ENCODE measurements around the gene CCL28.
"Not testable (repeated sequence)": the region's sequence is repeated elsewhere in the genome, so short reads cannot be mapped to it uniquely, and the experiment has no call there.

The CCL28 gene, protein sequence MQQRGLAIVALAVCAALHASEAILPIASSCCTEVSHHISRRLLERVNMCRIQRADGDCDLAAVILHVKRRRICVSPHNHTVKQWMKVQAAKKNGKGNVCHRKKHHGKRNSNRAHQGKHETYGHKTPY

DNA sequence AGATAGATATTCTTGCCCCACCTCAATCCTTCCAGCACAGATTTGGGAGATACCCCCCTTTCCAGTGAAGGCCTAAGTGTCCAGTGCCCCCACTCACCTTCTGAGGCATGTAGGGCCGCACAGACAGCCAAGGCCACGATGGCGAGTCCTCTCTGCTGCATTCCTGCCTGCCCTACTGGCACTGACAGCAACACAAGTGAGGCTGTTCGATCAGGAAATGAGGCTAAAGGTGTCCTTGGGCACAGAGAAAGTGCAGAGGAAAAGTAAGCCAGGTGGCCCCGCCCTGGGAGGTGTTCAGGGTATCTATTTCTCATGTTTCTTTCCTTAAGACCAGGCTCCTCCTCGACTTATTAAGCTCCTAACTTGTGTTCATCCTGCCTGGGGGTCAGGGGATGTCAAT, at the start of gene CCL28:
Gene CCL28, minus strand, starts transcription at position 236 of the 400 bp plus-strand sequence. Its CDS starts 75 bp downstream, at position 161.
- Histone ChIP-seq H3K4me1 (no peaks in the 10 kb centered on the region), H3K27ac (no peak within 1 kb of the TSS)

DNA sequence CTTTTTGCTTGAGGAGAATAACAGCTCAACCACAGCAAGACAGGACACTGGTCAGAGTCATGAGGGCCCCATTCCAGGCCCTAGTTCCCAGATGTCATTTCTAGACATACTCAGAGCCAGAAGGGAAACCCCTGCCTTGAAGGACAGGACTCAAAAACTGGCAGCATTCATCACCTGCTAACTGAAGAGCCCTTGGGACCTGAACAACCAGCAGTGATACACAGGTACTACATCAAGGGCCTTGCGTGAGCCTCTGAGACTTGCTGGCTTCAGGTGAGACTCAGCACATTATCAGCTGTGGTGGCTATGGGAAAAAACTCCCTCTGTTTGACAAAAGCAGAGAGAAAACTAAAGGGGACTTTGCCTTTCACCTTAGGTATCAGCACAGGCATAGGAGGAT, 48.9 kb upstream of the CCL28 start:
- peaks cover 44% of the 10 kb centered on the region for H3K36me3 ChIP-seq
- no peak for TF ChIP-seq Cebpa-rat (IDR thresholded peaks at IDR 0.05)
- no peaks in the 10 kb centered on the region for H3K27me3 ChIP-seq
- no peaks in the 10 kb centered on the region for H4K20me1 ChIP-seq
- H3K4me1 ChIP-seq: no peaks in the 10 kb centered on the region
- no peak overlapping the region for H3K4me2 ChIP-seq
- H3K27ac ChIP-seq: no peak overlapping the region
- H3K4me3 ChIP-seq: no peak overlapping the region
- H3K9ac ChIP-seq: no peak overlapping the region
- H3K9me3 ChIP-seq: peaks cover 48% of the 10 kb centered on the region

More for the DNA sequence above, at the start of gene CCL28:
- Histone ChIP-seq H4K20me1 (no peaks in the 10 kb centered on the region), H3K36me3 (no peaks in the 10 kb centered on the region), H3K27me3 (no peaks in the 10 kb centered on the region), H3K4me2 (no peak within 1 kb of the TSS), H3K9me3 (no peaks in the 10 kb centered on the region), H3K4me3 (no peak within 1 kb of the TSS), H3K9ac (no peak within 1 kb of the TSS)
- no peak for TF ChIP-seq Cebpa-rat (IDR thresholded peaks at IDR 0.05)

DNA sequence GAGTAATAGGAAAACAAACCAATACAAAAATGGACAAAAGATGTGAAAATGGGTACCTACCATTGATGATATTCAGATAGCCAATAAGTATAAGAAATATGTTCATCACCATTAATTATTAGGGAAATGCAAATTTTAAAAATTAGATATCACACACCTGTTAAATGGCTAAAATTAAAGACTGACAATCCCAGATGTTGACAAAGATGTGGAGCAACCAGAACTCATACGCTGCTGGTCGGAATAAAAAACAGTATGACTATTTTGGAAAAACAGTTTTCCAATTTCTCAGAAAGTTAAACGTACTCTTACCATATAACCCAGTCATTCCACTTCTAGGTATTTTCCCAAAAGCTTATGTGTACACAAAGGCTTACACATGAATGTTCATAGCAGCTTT, 44.4 kb upstream of the CCL28 start:
- peaks cover 44% of the 10 kb centered on the region for H3K36me3 ChIP-seq
- no peak overlapping the region for H3K27ac ChIP-seq
- H3K9me3 ChIP-seq: peaks cover 40% of the 10 kb centered on the region
- no peaks in the 10 kb centered on the region for H3K27me3 ChIP-seq
- no peak overlapping the region for H3K4me3 ChIP-seq
- no peaks in the 10 kb centered on the region for H3K4me1 ChIP-seq
- H4K20me1 ChIP-seq: no peaks in the 10 kb centered on the region
- no peak overlapping the region for H3K9ac ChIP-seq
- no peak overlapping the region for H3K4me2 ChIP-seq
- TF ChIP-seq Cebpa-rat (IDR thresholded peaks at IDR 0.05): no peak

DNA sequence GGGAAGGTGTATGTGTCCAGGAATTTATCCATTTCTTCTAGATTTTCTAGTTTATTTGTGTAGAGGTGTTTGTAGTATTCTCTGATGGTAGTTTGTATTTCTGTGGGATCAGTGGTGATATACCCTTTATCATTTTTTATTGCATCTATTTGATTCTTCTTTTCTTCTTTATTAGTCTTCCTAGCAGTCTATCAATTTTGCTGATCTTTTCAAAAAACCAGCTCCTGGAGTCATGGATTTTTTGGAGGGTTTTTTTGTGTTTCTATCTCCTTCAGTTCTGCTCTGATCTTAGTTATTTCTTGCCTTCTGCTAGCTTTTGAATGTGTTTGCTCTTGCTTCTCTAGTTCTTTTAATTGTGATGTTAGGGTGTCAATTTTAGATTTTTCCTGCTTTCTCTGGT, 29.4 kb upstream of the CCL28 start:
- H3K4me1 ChIP-seq, H4K20me1 ChIP-seq, H3K9ac ChIP-seq, H3K27ac ChIP-seq, H3K4me2 ChIP-seq, H3K27me3 ChIP-seq, H3K4me3 ChIP-seq: not testable (repeated sequence)
- Histone ChIP-seq H3K36me3 (peaks cover 20% of the 10 kb centered on the region), H3K9me3 (peaks cover 10% of the 10 kb centered on the region)

DNA sequence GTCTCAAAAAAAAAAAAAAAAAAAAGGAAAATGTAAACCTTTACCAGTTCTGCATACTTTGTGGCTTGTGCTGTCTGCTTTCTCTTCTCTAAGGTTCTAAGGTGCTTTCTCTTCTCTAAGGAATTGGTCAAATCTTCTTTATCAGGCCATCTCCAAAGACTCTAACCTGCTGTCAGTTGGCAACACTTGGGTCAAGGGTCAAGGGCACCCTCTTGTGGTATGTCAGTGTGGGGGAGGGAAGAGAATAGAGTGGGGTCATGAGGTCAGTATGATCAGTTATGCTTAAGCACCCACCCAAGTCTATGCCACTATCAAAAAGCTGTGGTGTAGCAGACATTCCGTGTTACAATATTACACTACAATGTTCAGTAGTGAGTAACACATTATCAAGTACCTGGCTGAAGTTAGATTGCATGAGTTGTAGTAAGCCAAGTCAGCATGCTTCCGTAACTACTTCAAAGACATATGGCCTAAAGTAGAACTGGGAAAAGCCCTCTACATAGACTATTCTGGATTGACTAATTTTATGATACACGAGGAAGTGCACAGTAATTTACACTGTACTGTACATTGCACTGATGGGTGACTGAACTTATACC, 25.0 kb upstream of the CCL28 start:
- no peaks in the 10 kb centered on the region for H3K36me3 ChIP-seq
- no peaks in the 10 kb centered on the region for H4K20me1 ChIP-seq
- peaks cover 5% of the 10 kb centered on the region; the same call in 1 of the 2 replicates for H3K9me3 ChIP-seq
- H3K4me2 ChIP-seq: no peak overlapping the region
- H3K27me3 ChIP-seq: no peaks in the 10 kb centered on the region
- H3K4me3 ChIP-seq: no peak overlapping the region
- H3K4me1 ChIP-seq: no peaks in the 10 kb centered on the region
- no peak for TF ChIP-seq Cebpa-rat (IDR thresholded peaks at IDR 0.05)
- H3K9ac ChIP-seq: no peak overlapping the region
- no peak overlapping the region for H3K27ac ChIP-seq

DNA sequence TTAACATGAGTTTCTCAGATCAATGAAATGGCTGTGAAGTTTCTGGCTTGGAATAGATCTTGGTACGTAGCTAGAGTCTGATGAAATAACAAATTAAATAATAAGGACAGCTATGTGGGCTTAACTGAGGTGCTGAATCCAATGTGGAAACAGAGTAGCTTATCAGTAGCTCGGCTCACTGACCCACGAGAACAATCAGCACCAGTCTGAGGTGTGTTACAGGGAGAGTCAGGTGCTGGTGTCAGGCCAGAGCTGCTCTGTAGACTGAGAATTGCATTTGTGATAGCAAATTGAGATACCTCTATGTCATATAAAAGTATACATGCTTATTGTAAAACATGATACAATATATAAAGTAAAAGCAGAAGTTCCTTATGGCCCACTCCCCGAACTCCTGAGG, 21.2 kb upstream of the CCL28 start:
- H3K9me3 ChIP-seq: no peaks in the 10 kb centered on the region; the same call in 1 of the 2 replicates
- no peak overlapping the region for H3K4me2 ChIP-seq
- H3K27ac ChIP-seq: no peak overlapping the region

DNA sequence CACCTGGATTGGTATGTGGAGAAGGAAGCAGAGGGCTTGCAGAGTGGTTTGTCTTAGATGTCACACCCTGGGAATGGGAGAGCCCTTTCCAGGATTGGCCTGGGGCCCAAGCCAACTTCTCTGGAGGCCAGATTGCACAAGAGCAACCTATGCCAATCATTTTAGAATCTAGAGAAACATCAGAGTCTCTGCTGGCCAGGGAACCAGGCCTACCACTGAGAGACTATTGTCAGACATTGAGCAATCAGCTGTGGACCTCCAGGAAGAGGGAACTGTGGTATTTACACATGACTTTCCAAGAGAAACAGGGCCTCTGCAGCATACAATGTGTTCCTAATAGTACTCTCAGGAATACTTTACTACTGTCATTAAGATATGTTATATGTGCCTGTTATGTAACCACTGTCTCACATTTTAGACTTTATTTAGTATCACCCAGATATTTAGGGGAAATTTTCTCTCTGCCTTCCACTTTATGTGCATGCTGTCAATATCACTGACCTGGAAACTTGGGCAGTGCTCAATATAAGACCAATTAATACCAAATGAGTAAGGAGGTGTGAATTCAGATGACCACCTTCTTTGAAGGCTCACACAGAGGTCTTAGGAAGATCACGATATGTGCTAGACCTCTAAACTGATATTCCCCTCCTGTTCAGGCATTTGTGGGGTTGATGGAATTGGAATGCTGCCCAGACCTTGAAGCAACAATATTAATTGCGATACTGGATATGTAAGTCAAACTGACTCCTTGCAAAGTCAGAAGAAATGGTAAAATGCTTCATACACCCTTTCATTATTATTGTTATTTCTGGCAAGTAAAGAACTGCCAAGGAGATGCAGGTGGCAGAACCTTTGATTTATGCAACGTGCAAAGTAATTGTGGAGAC, 20.5 kb upstream of the CCL28 start:
- no peak overlapping the region for H3K4me3 ChIP-seq
- no peak overlapping the region for H3K4me2 ChIP-seq
- H3K9ac ChIP-seq: no peak overlapping the region

More for the DNA sequence above, 21.2 kb upstream of the CCL28 start:
- Histone ChIP-seq H3K4me1 (0 out of 2 replicates have a peak, but pooled peaks cover 3% of the 10 kb centered on the region), H3K4me3 (no peak overlapping the region), H3K27me3 (no peaks in the 10 kb centered on the region), H3K36me3 (no peaks in the 10 kb centered on the region), H4K20me1 (no peaks in the 10 kb centered on the region), H3K9ac (no peak overlapping the region)
- TF ChIP-seq Cebpa-rat (IDR thresholded peaks at IDR 0.05): no peak

DNA sequence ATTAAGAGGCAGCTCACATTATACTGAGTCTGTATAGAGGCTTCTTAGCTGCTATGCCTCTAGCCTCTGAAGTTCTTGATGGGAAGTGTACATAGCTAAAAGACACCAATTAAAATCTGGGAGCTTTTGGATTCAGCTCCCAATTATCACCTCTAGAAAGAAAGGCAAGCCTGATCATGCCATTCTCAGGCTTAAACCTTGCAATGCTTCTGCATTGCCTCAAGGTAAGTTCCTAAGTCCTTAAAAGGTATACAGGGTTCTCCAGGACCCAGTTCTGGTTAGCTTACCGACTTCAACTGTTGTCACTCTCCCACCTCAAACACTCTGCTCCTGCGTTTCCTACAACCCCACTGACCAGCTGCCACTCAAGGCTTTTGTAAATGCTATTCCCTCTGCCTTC, 17.5 kb upstream of the CCL28 start:
- Histone ChIP-seq H3K4me1 (0 out of 2 replicates have a peak, but pooled peaks cover 3% of the 10 kb centered on the region), H4K20me1 (no peaks in the 10 kb centered on the region), H3K9ac (no peak overlapping the region), H3K4me2 (no peak overlapping the region), H3K36me3 (no peaks in the 10 kb centered on the region), H3K27ac (no peak overlapping the region), H3K4me3 (no peak overlapping the region), H3K9me3 (no peaks in the 10 kb centered on the region; the same call in 1 of the 2 replicates), H3K27me3 (no peaks in the 10 kb centered on the region)
- TF ChIP-seq Cebpa-rat (IDR thresholded peaks at IDR 0.05): no peak

More for the DNA sequence above, 20.5 kb upstream of the CCL28 start:
- H3K36me3 ChIP-seq: no peaks in the 10 kb centered on the region
- TF ChIP-seq Cebpa-rat (IDR thresholded peaks at IDR 0.05): no peak
- no peaks in the 10 kb centered on the region; the same call in 1 of the 2 replicates for H3K9me3 ChIP-seq
- no peaks in the 10 kb centered on the region for H3K27me3 ChIP-seq
- H4K20me1 ChIP-seq: no peaks in the 10 kb centered on the region
- H3K4me1 ChIP-seq: 0 out of 2 replicates have a peak, but pooled peaks cover 3% of the 10 kb centered on the region
- no peak overlapping the region for H3K27ac ChIP-seq

DNA sequence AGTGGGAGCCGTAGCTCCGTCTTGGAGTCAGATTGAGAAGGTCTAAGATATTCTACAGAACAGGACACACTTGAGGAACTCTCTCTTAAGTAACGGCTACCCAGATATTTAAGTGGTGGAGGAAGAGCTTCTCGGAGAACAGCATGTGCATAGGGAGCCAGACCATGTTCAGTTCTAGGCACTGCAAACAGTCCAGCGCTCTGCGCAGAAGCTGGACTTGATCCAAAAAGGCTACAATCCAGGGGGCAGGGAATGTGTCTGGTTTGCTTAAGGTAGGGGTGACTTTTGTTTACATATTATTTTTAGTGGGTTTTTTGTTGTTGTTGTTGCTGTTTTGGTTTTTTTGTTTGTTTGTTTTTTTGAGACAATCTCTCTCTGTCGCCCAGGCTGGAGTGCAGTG, 16.8 kb upstream of the CCL28 start:
- H3K27ac ChIP-seq: no peak overlapping the region
- no peak overlapping the region for H3K4me3 ChIP-seq
- H3K4me2 ChIP-seq: no peak overlapping the region
- no peaks in the 10 kb centered on the region for H3K36me3 ChIP-seq
- no peaks in the 10 kb centered on the region; the same call in 1 of the 2 replicates for H3K9me3 ChIP-seq
- no peak overlapping the region for H3K9ac ChIP-seq
- 0 out of 2 replicates have a peak, but pooled peaks cover 3% of the 10 kb centered on the region for H3K4me1 ChIP-seq
- no peak for TF ChIP-seq Cebpa-rat (IDR thresholded peaks at IDR 0.05)
- H4K20me1 ChIP-seq: no peaks in the 10 kb centered on the region
- no peaks in the 10 kb centered on the region for H3K27me3 ChIP-seq

DNA sequence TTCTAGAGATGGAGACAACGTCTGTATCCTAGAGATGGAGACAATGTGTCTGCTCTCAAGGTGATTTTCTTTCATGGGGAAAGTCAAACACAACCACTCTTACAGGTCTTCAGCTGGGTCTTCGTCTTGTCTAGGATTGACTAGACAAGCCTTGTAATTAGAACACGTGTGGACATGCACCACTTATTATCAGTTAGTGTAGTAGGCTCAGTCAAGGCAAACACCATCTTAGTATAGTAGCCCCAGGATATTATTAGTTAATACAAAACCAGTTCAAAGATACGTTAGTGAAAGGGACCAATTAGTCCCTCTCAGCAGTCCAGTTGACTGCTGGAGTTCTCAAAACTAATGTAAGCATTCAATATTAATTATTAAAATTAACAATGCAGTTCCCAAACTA, 15.1 kb upstream of the CCL28 start:
- Histone ChIP-seq H3K36me3 (no peaks in the 10 kb centered on the region), H3K4me1 (0 out of 2 replicates have a peak, but pooled peaks cover 3% of the 10 kb centered on the region), H3K9me3 (no peaks in the 10 kb centered on the region; the same call in 1 of the 2 replicates), H3K27me3 (no peaks in the 10 kb centered on the region), H3K4me2 (no peak overlapping the region), H3K9ac (no peak overlapping the region), H3K4me3 (no peak overlapping the region), H4K20me1 (no peaks in the 10 kb centered on the region), H3K27ac (no peak overlapping the region)
- TF ChIP-seq Cebpa-rat (IDR thresholded peaks at IDR 0.05): no peak
